Stimulated activated naive CD8-positive, alpha-beta T cell treated with anti-CD3 and anti-CD28 coated beads, Interleukin-15, amount 100 ng/mL, for 72 hours (primary cell): ENCODE data around the gene PAPOLA.

ENCODE experiments used
- ATAC-seq: fragments of 150-1000 bp; cut with Tn5 transposase; 2 replicates; pipeline ENCODE4 v1.10.0; 2021; ENCODE audit warnings: mild to moderate bottlenecking, moderate library complexity
- DNase-seq, 2 donors: peaks; one replicate each; pipeline ENCODE4 v3.0.0; 2021 to 2022
- H3K27ac Mint-ChIP-seq, 2 donors: one replicate each; pipeline ENCODE4 v1.8.0; 2022; ENCODE audit warnings: mild to moderate bottlenecking in 2 of 2, mixed read lengths in 2 of 2, moderate library complexity in 2 of 2
- H3K27me3 Mint-ChIP-seq: one replicate; pipeline ENCODE4 v1.8.0; 2022; ENCODE audit warnings: mixed read lengths
- H3K4me1 Mint-ChIP-seq: one replicate; pipeline ENCODE4 v1.8.0; 2022; ENCODE audit warnings: mild to moderate bottlenecking, mixed read lengths
- H3K4me3 Mint-ChIP-seq, 2 donors: one replicate each; pipeline ENCODE4 v1.8.0; 2022; ENCODE audit warnings: mild to moderate bottlenecking in 2 of 2, mixed read lengths in 2 of 2, moderate library complexity in 1 of 2
- H3K9me3 Mint-ChIP-seq, 2 donors: one replicate each; pipeline ENCODE4 v1.8.0; 2022; ENCODE audit warnings: mixed read lengths in 2 of 2

PAPOLA gene

GRCh38 chr14:96584907-96585671 lies 82.9 kb downstream of the PAPOLA start:
- peaks cover 13% of the 10 kb centered on the region for H3K4me1 Mint-ChIP-seq
- no peak overlapping the region for H3K27ac Mint-ChIP-seq
- H3K4me3 Mint-ChIP-seq: no peak overlapping the region
- no peaks in the 10 kb centered on the region for H3K9me3 Mint-ChIP-seq
- peaks cover 62% of the 10 kb centered on the region for H3K27me3 Mint-ChIP-seq
- DNase-seq: no peak
- ATAC-seq: no peak

GRCh38 chr14:96585672-96586013 lies 83.5 kb downstream of the PAPOLA start:
- Mint-ChIP-seq H3K4me1 (peaks cover 13% of the 10 kb centered on the region), H3K27ac (no peak overlapping the region), H3K4me3 (no peak overlapping the region), H3K9me3 (no peaks in the 10 kb centered on the region), H3K27me3 (peaks cover 67% of the 10 kb centered on the region)
- DNase-seq: no peak
- no peak for ATAC-seq

- ATAC-seq (no peak), DNase-seq (no peak)
- H3K27ac Mint-ChIP-seq: no peak overlapping the region
- peaks cover 69% of the 10 kb centered on the region for H3K27me3 Mint-ChIP-seq
- H3K9me3 Mint-ChIP-seq: no peaks in the 10 kb centered on the region
- H3K4me3 Mint-ChIP-seq: no peak overlapping the region
- peaks cover 13% of the 10 kb centered on the region for H3K4me1 Mint-ChIP-seq
These were observed 83.9 kb downstream of the PAPOLA start for GRCh38 chr14:96586056-96586455.

- no peak overlapping the region for H3K27ac Mint-ChIP-seq
- DNase-seq (no peak), ATAC-seq (no peak)
- peaks cover 75% of the 10 kb centered on the region for H3K27me3 Mint-ChIP-seq
- H3K9me3 Mint-ChIP-seq: no peaks in the 10 kb centered on the region
- H3K4me3 Mint-ChIP-seq: no peak overlapping the region
- peaks cover 13% of the 10 kb centered on the region for H3K4me1 Mint-ChIP-seq
These were observed 85.0 kb downstream of the PAPOLA start for GRCh38 chr14:96586921-96587822.

GRCh38 chr14:96587823-96588385 lies 85.7 kb downstream of the PAPOLA start:
- Mint-ChIP-seq H3K4me3 (no peak overlapping the region), H3K27me3 (peaks cover 80% of the 10 kb centered on the region), H3K4me1 (peaks cover 16% of the 10 kb centered on the region), H3K9me3 (no peaks in the 10 kb centered on the region), H3K27ac (no peak overlapping the region)
- ATAC-seq (no peak), DNase-seq (no peak)

- no peaks in the 10 kb centered on the region for H3K9me3 Mint-ChIP-seq
- H3K27ac Mint-ChIP-seq: no peak overlapping the region
- peaks cover 81% of the 10 kb centered on the region for H3K27me3 Mint-ChIP-seq
- DNase-seq: no peak
- ATAC-seq: no peak
- H3K4me1 Mint-ChIP-seq: peaks cover 23% of the 10 kb centered on the region
- peak overlapping the region in 1 of 2 donors; percentile 41 for H3K4me3 Mint-ChIP-seq
These were observed 86.5 kb downstream of the PAPOLA start for GRCh38 chr14:96588410-96589257.

- peaks cover 76% of the 10 kb centered on the region for H3K27me3 Mint-ChIP-seq
- no peak for ATAC-seq
- no peak overlapping the region for H3K27ac Mint-ChIP-seq
- no peak overlapping the region for H3K4me3 Mint-ChIP-seq
- H3K4me1 Mint-ChIP-seq: peaks cover 20% of the 10 kb centered on the region
- H3K9me3 Mint-ChIP-seq: no peaks in the 10 kb centered on the region
- no peak for DNase-seq
These were observed 87.4 kb downstream of the PAPOLA start for GRCh38 chr14:96589577-96589976.

- Mint-ChIP-seq H3K4me1 (peaks cover 20% of the 10 kb centered on the region), H3K9me3 (no peaks in the 10 kb centered on the region), H3K27me3 (peaks cover 68% of the 10 kb centered on the region), H3K27ac (no peak overlapping the region), H3K4me3 (no peak overlapping the region)
- no peak for ATAC-seq
- DNase-seq: no peak
These were observed 88.1 kb downstream of the PAPOLA start for GRCh38 chr14:96590190-96590864.

- peak overlapping the region; percentile 78 to 86 for H3K4me3 Mint-ChIP-seq
- H3K4me1 Mint-ChIP-seq: peaks cover 20% of the 10 kb centered on the region
- no peaks in the 10 kb centered on the region for H3K9me3 Mint-ChIP-seq
- DNase-seq (peak; percentile 65 to 69), ATAC-seq (peak; percentile 93)
- peaks cover 52% of the 10 kb centered on the region for H3K27me3 Mint-ChIP-seq
- H3K27ac Mint-ChIP-seq: peak overlapping the region in 1 of 2 donors; percentile 90
These were observed 90.6 kb downstream of the PAPOLA start for GRCh38 chr14:96592591-96593386.

GRCh38 chr14:96594961-96595360 lies 92.8 kb downstream of the PAPOLA start:
- Mint-ChIP-seq H3K4me1 (peaks cover 12% of the 10 kb centered on the region), H3K27me3 (peaks cover 31% of the 10 kb centered on the region), H3K9me3 (no peaks in the 10 kb centered on the region), H3K27ac (no peak overlapping the region), H3K4me3 (no peak overlapping the region)
- no peak for DNase-seq
- ATAC-seq: no peak

GRCh38 chr14:96597680-96598079 lies 95.5 kb downstream of the PAPOLA start:
- no peak overlapping the region for H3K4me3 Mint-ChIP-seq
- H3K9me3 Mint-ChIP-seq: no peaks in the 10 kb centered on the region
- H3K27ac Mint-ChIP-seq: no peak overlapping the region
- peaks cover 16% of the 10 kb centered on the region for H3K27me3 Mint-ChIP-seq
- no peak for DNase-seq
- H3K4me1 Mint-ChIP-seq: peaks cover 11% of the 10 kb centered on the region
- no peak for ATAC-seq

GRCh38 chr14:96598332-96598928 lies 96.2 kb downstream of the PAPOLA start:
- DNase-seq (no peak), ATAC-seq (no peak)
- Mint-ChIP-seq H3K9me3 (no peaks in the 10 kb centered on the region), H3K4me1 (peaks cover 4% of the 10 kb centered on the region), H3K4me3 (no peak overlapping the region), H3K27me3 (peaks cover 15% of the 10 kb centered on the region), H3K27ac (no peak overlapping the region)

- no peak for DNase-seq
- ATAC-seq: no peak
- no peak overlapping the region for H3K4me3 Mint-ChIP-seq
- H3K27me3 Mint-ChIP-seq: peaks cover 9% of the 10 kb centered on the region
- no peaks in the 10 kb centered on the region for H3K9me3 Mint-ChIP-seq
- no peak overlapping the region for H3K27ac Mint-ChIP-seq
- no peaks in the 10 kb centered on the region for H3K4me1 Mint-ChIP-seq
These were observed 96.9 kb downstream of the PAPOLA start for GRCh38 chr14:96599076-96599475.

- DNase-seq: no peak
- Mint-ChIP-seq H3K9me3 (no peaks in the 10 kb centered on the region), H3K27ac (no peak overlapping the region), H3K4me3 (no peak overlapping the region), H3K4me1 (no peaks in the 10 kb centered on the region), H3K27me3 (peaks cover 15% of the 10 kb centered on the region)
- ATAC-seq: peak; percentile 80
These were observed 100.0 kb downstream of the PAPOLA start for GRCh38 chr14:96602186-96602585.
